SH-SY5Y (cell line): ENCODE data around the gene KLF13.

Experiments used
- GATA2 ChIP-seq: IDR thresholded peaks from 2 replicates; pipeline ENCODE4 v1.6.1; 2011; ENCODE audit warnings: mild to moderate bottlenecking, low read depth, low read length
- GATA3 ChIP-seq: IDR thresholded peaks from 2 replicates; pipeline ENCODE4 v1.6.1; 2011; ENCODE audit warnings: low read depth, mild to moderate bottlenecking, low read length, moderate library complexity

Gene KLF13

DNA sequence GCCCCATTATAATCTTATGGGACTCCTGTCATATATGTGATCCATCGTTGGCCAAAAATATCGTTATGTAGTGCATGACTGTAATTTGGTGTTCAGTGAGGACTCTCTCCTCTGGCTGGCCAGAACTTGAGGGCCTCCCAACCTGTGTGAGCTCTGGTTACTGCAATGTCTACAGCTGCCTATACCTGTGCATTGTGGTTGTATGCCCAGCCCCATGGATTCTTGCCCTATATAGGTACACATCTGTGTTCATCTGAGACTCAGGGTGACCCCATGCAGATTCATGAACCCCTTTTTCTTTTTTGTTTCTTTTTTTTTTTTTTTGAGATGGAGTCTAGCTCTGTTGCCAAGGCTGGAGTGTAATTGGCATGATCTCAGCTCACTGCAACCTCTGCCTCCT lies 32.6 kb upstream of the KLF13 start:
- TF ChIP-seq GATA2 (no peak), GATA3 (no peak)

DNA sequence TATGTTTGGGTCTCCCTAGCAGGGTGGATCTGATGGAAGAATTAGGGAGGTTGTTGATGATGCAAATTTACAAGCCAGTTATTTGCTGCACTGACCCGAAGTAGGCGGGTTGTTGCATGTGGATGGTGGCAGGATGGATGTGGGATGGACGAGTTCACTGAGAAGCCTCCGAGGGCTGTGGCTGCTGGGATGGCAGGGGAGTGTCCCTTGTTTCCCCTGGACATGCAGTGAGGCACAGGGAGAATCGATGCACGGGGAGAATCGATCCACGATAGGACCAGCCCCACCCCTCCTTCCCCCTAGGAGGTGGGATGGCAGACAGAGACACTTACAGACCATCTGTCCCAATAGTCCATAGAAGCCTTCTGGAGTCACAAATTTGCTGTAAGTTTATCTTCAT lies 31.0 kb upstream of the KLF13 start:
- no peak for TF ChIP-seq GATA3
- TF ChIP-seq GATA2 = no peak

DNA sequence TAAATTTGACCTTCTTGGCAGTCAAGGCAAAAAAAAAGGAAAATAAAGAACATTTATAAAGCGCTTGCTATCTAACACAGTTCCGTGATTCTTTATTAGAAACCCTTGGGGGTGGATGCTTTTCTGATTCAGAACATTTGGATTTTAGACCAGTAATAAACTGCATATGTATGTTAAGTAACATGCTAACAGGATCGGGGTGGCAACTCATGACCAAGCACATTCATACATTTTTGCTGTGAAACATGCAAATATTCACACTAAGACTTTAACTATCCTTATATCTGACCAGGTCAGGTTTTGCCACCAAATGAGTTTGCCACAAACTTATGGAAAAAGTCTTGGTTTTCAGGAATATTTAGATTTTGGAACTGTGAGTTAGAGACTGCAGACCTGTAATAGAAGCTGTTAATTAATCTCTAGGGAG lies 30.4 kb upstream of the KLF13 start:
- no peak for TF ChIP-seq GATA2
- no peak for TF ChIP-seq GATA3

DNA sequence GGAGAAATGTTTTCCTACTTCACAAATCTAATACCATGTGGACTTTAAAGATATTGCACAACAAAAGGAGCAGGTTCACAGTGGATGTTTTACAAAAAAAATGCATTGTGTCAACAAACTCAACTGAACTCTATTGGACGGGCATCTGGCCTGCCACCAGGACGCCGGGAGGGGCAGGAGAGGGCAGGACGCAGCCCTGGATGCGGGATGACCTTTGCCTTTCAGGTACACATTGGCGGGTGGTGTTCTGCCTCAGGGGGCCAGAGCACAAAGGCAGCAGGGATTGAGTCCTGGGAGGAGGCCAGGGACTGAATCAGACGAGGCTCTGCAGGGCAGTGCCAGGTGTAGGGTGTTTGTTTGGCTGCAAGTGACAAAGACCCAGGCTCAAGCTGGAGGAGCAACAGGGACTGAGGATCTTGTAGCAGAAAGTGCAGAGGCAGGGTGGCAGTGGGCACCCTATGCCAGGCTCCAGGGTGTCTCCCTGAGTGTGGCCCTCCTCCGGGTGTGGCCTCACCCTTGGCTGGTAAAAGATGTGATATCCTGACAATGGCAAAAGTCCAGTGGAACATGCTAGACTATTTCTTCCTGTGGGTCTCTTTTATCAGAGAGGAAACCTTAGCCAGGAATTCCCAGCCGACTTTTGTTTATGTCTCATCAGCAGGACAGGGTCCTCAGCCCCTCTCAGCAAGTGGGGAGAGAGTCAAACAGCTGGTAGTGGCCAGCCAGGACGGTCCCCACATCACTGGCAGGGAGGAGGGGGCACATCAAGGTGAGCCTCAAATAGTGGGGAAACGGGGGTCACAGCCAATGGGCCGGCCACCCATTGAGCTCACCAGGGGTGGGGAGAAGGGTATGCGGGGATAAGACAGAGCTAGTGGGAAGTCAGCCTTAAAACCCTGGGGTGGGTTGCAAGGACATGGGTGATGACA lies 29.7 kb upstream of the KLF13 start:
- TF ChIP-seq GATA3 = no peak
- TF ChIP-seq GATA2 = no peak

DNA sequence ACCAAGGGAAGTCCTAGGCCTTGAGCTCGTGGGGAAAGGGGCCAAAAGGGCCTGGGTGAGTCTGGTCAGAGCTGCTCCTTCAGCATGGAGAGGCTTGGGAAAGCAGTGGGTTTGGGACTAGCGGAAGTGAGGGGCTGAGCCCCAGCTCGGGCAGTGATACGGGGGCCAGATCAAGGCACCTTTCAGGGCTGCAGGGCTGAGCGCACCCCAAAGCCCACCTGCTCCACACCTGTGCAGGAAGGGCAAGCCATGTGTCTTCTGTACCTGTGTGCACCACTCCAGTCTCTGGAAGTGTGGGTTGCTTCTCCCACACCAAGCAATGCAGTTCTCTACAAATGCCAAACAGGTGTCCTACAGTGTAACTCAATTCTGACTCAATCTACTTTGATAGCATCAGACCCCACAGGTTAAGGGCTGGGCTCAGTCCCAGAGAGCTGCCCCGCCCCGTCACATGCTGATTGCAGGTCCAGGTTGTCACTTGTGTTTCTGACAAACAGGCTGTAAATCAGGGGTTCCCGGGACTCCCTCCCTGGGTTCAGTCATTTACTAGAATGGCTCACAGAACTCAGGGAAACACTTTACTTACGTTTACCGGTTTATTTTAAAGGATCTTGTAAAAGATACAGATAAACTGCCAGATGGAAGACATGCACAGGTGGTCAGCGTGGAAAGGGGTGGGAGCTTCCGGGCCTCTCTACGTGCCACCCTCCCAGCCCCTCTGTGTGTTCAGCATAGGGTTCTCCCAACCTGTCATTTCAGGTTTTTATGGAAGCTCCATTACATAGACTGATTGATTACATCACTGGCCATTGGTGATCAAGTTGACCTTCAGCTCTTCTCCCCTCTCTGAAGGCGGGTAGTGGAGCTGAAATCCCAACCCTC lies 28.8 kb upstream of the KLF13 start:
- TF ChIP-seq GATA2 (no peak), GATA3 (no peak)

DNA sequence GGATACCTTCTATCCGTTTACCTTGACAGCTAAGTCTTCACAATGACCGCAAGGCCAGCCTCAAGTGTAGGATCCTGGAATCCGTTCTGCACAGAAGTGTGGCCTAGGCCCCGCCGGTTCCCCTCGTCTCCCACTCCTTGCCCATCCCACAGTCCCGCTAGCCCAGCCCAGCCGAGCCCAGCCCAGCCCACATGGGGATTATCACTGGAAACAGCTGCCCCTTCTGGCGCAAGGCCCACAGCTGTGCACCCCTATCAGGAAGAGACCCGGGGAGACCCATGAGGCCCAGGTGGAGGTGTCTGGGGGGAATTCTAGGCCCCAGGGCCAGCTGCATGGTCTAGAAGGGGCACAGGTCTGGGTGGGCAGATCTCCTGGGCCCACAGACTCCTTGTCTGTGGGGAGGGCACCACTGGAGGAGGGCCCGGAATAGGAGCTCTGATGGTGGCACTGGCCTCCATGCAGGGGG lies 27.9 kb upstream of the KLF13 start:
- TF ChIP-seq GATA3 (no peak), GATA2 (no peak)

DNA sequence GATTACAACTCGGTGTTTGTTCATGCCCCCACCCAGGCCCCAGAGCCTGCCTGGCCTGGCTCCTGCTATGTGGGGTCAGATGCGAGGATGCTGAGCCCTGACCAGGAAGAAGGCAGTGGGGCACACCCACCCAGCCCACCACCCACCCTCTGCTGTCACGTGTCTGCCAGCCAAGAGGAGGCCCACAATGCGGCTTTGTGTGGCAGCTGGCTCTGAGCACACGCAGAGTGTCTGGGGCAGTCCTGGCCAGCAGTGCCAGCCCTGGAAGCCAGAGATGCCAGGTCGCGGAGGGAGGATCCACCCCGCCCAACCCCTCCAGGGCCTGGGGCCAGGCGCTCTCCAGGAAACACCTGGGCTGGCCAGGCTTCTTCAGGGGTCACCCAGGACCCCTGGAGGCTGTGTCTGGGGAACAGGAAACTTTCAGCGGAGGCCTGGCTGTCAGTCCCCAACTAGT lies 26.4 kb upstream of the KLF13 start:
- TF ChIP-seq GATA2 (no peak), GATA3 (no peak)

DNA sequence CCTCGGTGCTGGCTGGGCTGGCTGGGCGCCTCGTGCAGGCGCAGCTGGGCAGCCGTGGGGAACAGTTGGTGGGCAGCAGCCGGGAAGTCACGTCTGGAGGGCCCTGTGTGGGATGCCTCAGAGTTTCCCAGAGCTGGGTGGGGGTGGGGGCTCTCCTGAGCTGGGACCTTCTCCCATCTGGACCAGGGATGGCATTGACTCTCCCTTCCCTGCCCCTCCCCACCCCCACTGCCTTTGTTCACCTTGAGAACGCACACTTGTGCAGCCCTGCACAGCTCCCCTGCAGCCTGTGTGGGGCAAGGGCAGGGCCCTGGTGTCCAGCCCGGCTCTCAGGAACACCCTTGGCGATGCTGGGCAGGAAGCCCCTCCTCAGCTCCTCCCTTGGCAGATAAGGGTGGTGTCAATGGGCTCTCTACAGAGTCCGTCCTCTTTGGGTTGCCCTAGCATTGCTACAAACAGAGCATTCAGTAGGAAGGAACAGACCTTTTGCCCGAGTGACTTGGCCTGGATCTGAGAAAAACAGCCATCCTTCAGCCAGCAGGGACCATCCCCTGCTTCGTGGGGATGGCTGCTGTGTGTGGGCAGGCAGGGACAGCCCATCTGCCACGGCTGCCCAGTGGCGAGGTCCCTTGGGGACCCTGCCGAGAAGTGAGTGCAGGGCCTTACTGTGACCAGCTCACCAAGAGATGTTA lies 25.5 kb upstream of the KLF13 start:
- TF ChIP-seq GATA3 (no peak), GATA2 (peak; percentile 98)

DNA sequence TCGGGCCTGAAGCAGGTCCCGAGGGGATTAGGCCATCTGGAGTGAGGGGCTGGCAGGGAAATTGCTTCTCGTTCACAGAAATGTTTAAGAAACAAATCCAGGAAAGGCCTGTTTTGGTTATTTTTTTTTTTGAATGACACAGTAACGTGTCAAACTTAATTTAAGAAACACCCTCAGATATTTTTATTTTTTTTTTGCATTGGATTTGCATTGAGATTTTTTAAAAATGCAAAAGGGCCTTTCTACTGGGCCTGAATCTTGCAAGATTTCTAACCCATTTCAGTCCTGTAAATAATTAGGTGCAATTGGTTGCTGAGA lies 25.0 kb upstream of the KLF13 start:
- TF ChIP-seq GATA2 = no peak
- no peak; the same call in 1 of the 2 replicates for TF ChIP-seq GATA3

DNA sequence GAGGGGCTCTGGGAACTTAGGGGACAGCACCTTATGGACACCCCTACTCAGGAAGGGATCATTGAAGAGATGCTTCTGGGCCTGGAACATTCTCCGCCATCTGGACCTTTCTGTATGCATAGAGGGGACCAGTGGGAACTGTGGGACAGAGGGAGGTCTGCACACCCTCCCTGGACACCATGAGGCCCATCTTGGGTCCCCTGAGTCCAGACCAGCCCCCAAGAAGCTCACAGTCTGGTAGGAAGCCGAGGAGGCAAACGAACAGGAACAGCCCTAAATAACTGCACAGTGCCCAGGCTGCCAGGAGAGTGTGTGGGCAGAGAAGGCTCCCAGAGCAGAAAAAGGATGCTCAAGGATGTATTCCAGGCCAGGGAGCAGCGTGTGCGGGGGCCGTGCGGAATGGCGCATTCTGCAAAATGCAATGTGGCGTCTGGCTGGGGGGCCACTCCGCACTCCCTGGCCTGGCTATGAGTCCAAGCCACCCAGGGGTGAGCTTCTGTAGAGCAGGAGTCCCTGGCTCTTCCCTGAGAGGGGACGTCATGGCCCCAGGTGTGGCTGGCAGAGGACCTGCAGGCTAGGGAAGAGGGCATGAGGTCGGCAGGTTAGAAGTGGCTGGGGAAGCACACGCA lies 24.5 kb upstream of the KLF13 start:
- TF ChIP-seq GATA2 (no peak), GATA3 (no peak)

DNA sequence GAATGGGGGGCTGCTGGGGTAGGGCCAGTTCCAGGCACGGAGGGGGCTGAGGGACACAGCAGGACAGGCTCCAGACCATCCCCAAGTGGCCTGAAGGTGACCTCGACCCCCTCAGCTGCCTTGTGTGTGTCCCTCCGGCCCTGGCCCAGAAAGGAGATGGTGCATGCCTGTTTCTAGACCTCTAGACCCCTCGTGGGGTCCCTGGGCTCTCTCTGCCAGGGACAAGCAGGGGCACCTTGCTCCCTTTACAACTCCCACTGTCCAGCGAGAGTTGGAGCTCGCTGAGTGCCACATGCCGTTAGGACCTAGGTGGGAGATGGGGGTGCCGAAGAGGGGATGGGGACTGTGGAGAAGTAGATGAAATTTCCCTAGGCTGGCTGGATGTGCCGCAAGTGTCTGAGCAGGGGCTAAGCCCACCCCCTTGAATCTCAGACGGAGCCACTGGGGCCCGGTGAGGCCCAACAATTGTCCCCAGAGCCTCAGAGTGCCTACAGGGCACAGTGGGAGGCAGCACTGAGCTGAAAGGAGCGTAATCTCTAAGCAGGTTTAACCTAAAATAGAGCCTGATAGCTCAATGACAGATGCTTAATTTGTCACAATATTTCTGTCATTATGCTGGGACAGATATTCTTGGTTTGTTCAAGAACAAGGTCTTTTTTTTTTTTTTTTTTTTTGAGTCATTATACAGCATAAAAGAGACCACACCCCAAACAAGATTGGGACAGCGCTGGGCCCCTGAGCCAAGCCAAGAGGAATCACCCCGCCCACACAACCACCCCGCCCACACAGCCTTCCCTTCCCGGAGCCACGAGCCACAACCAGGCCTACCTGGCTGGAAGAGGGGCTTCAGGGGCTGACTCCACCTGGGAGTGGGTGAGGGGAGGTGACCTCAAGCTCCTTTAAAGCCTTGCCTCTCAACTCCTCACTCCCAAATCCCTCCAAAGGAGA lies 23.6 kb upstream of the KLF13 start:
- TF ChIP-seq GATA2 = no peak
- no peak for TF ChIP-seq GATA3
